Fibroblast of skin of scalp (primary cell): ENCODE data around the gene TPGS1.
"Not testable (repeated sequence)": the region's sequence is repeated elsewhere in the genome, so short reads cannot be mapped to it uniquely, and the experiment has no call there.

Source experiments
- DNase-seq: peaks from one replicate; pipeline ENCODE4 v3.0.0-alpha.2; 2013

TPGS1 gene

GRCh38 chr19:475360-475759 lies 31.9 kb upstream of the TPGS1 start:
- DNase-seq: no peak

GRCh38 chr19:478236-478903 lies 28.9 kb upstream of the TPGS1 start:
- no peak for DNase-seq

- DNase-seq: no peak
These were observed 28.3 kb upstream of the TPGS1 start for GRCh38 chr19:478976-479375.

- DNase-seq: peak; percentile 77
These were observed 27.1 kb upstream of the TPGS1 start for GRCh38 chr19:480016-480855.

GRCh38 chr19:481100-481499 lies 26.2 kb upstream of the TPGS1 start:
- DNase-seq: not testable (repeated sequence)

GRCh38 chr19:482186-483041 lies 24.9 kb upstream of the TPGS1 start:
- DNase-seq: no peak

- no peak for DNase-seq
These were observed 23.8 kb upstream of the TPGS1 start for GRCh38 chr19:483332-484072.

GRCh38 chr19:484494-484893 lies 22.8 kb upstream of the TPGS1 start:
- DNase-seq: no peak

- no peak for DNase-seq
These were observed 22.2 kb upstream of the TPGS1 start for GRCh38 chr19:485077-485476.

GRCh38 chr19:485583-486236 lies 21.6 kb upstream of the TPGS1 start:
- DNase-seq: peak; percentile 17

GRCh38 chr19:488505-489417 lies 18.5 kb upstream of the TPGS1 start:
- peak; percentile 96 for DNase-seq

- peak; percentile 45 for DNase-seq
These were observed 17.7 kb upstream of the TPGS1 start for GRCh38 chr19:489418-490196.

- DNase-seq: no peak
These were observed 16.1 kb upstream of the TPGS1 start for GRCh38 chr19:491146-491741.

GRCh38 chr19:492091-492531 lies 15.2 kb upstream of the TPGS1 start:
- DNase-seq: no peak

- DNase-seq: no peak
These were observed 13.7 kb upstream of the TPGS1 start for GRCh38 chr19:493391-494170.

GRCh38 chr19:494171-495080 lies 12.9 kb upstream of the TPGS1 start:
- DNase-seq: no peak

- no peak for DNase-seq
These were observed 12.3 kb upstream of the TPGS1 start for GRCh38 chr19:495081-495401.
